A673 (cell line): ENCODE data around the gene DLG2. TPM values are rescaled to one million over a fixed set of nuclear protein-coding genes. Genes with fewer than 3 reads are reported as not detected.

Source experiments
- BruUV-seq: library from RNA; stranded (reverse); fragments of 400-500 nt; replicated peaks from 2 replicates; lab custom pipeline; 2021; lab: Mats Ljungman, UMichigan
- CTCF ChIA-PET: fragments of 300-600 bp; sonication (Branson Sonifier 250); formaldehyde crosslinking; loops from one replicate; lab custom pipeline; 2022; ENCODE audit warnings: antibody characterized with exemption; lab: Charles Lee
- POLR2A ChIA-PET: fragments of 300-600 bp; sonication (Branson Sonifier 250); formaldehyde crosslinking; loops from one replicate; lab custom pipeline; 2022; ENCODE audit warnings: antibody characterized with exemption; ENCODE audit not compliant: low non-redundant PET; lab: Charles Lee
- DNase-seq: peaks from one replicate; pipeline ENCODE4 v3.0.0-alpha.2; 2015; ENCODE audit warnings: low spot score
- H3K27ac ChIP-seq: fragments of 200-600 bp; sonication (generic); 2 replicates; pipeline ENCODE4 v1.5.1; 2016; ENCODE audit warnings: mixed run types, low read depth, mild to moderate bottlenecking, mixed read lengths, antibody characterized with exemption, low read length; ENCODE audit not compliant: poor library complexity, severe bottlenecking
- H3K27me3 ChIP-seq: fragments of 200-600 bp; sonication (generic); replicated peaks from 2 replicates; pipeline ENCODE4 v1.6.1; 2017; ENCODE audit warnings: mixed run types, low read depth, mild to moderate bottlenecking, mixed read lengths, antibody characterized with exemption, low read length; ENCODE audit not compliant: insufficient read depth, poor library complexity
- H3K36me3 ChIP-seq: fragments of 200-600 bp; sonication (generic); 2 replicates; pipeline ENCODE4 v1.6.1; 2016; ENCODE audit warnings: mixed run types, mild to moderate bottlenecking, mixed read lengths, antibody characterized with exemption, low read length; ENCODE audit not compliant: insufficient read depth, poor library complexity, severe bottlenecking
- H3K4me1 ChIP-seq: fragments of 200-600 bp; sonication (generic); 2 replicates; pipeline ENCODE4 v1.6.1; 2017; ENCODE audit warnings: mixed run types, mild to moderate bottlenecking, mixed read lengths, antibody characterized with exemption, low read length; ENCODE audit not compliant: insufficient read depth, poor library complexity, severe bottlenecking
- H3K4me3 ChIP-seq: fragments of 200-600 bp; sonication (generic); 2 replicates; pipeline ENCODE4 v1.5.1; 2016; ENCODE audit warnings: low read depth, mixed run types, mild to moderate bottlenecking, mixed read lengths, low read length; ENCODE audit not compliant: poor library complexity, severe bottlenecking
- H3K9me3 ChIP-seq: fragments of 200-600 bp; sonication (generic); 2 replicates; pipeline ENCODE4 v1.6.1; 2016; ENCODE audit warnings: mixed run types, low read depth, mild to moderate bottlenecking, mixed read lengths, antibody characterized with exemption, low read length; ENCODE audit not compliant: poor library complexity, severe bottlenecking
- CTCF ChIP-seq: fragments of 300-800, 200-600 bp; sonication (generic); conservative IDR thresholded peaks from 2 replicates; pipeline ENCODE4 v1.5.1; 2017; ENCODE audit warnings: low read depth, mild to moderate bottlenecking, antibody characterized with exemption, low read length, moderate library complexity, mixed read lengths
- EZH2 ChIP-seq: fragments of 200-600 bp; sonication (generic); IDR thresholded peaks from 2 replicates; pipeline ENCODE4 v1.6.1; 2017; ENCODE audit warnings: borderline replicate concordance, low read depth, mild to moderate bottlenecking, mixed read lengths, antibody characterized with exemption, low read length; ENCODE audit not compliant: poor library complexity, severe bottlenecking
- intact Hi-C: fragments of 100-400 bp; cut with micrococcal nuclease; formaldehyde crosslinking; loops from one replicate; pipeline ENCODE4 v1.10.0; 2022; ENCODE audit not compliant: unreplicated experiment
- total RNA-seq: library from RNA; stranded (reverse); gene quantifications from 2 replicates; pipeline ENCODE4 v1.2.3, GENCODE V29; 2021

Gene DLG2
- total RNA-seq, 1 experiment from 2014 or later = 277 TPM

DNA sequence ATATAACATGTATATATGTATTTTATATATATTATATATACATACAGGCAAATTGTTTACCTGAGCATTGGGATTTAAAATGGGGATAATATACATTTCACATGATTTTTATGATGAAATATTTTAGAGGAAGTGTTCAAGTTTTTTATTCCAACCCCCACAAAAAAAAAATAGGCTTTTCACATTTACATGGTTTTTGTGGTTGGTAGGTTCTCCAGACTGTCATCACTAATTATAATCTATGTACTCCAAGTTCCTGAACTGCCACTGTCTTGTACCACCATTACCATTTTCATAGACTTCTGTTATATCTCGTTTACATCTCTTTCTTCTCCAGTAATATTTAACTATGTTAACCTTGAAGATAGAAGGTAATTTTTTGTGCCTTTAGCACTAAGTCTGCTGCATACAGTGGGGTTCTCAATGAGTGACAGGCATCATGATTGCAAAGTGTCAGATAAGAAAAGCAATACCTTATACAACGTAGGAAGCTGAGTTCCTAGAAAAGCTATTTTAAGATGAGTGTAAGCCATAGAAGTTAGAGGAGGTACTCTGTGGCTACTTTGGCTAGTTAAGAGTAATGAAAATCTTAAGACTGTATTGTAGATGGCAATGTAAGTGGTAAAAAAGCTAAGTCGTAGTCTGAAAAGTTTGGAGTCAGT lies 25.8 kb upstream of the DLG2 start:
- BruUV-seq = no TSS peak
- Histone ChIP-seq H3K4me3 (no peak overlapping the region), H3K4me1 (no peaks in the 10 kb centered on the region), H3K36me3 (peaks cover 30% of the 10 kb centered on the region), H3K27ac (no peak overlapping the region), H3K27me3 (no peaks in the 10 kb centered on the region), H3K9me3 (no peaks in the 10 kb centered on the region)
- TF ChIP-seq EZH2 (no peak), CTCF (no peak)
- ChIA-PET CTCF (no interaction called here), POLR2A (no interaction called here)
- intact Hi-C loops = no loop called here
- no peak for DNase-seq

- ChIA-PET POLR2A (interaction anchor here (0.6 to 0.7 kb wide), 3 partner anchors 8 to 610 kb away, joined by 3 to 8 read pairs (median 4); no protein-coding TSS in a partner anchor), CTCF (no interaction called here)
- Histone ChIP-seq H3K36me3 (peaks cover 12% of the 10 kb centered on the region), H3K4me1 (peaks cover 6% of the 10 kb centered on the region), H3K27ac (no peak overlapping the region), H3K4me3 (no peak overlapping the region), H3K9me3 (no peaks in the 10 kb centered on the region), H3K27me3 (no peaks in the 10 kb centered on the region)
- DNase-seq = no peak
- BruUV-seq = no TSS peak
- intact Hi-C loops = no loop called here
- no peak for TF ChIP-seq CTCF
Measured at GRCh38 chr11:85651118-85651517, 24.0 kb upstream of the DLG2 start.

GRCh38 chr11:85647604-85648299 lies 20.6 kb upstream of the DLG2 start, which contains the start of gene TMEM126A:
Gene TMEM126A, plus strand, starts transcription at chr11:85647967. Its CDS starts 2,289 bp downstream, at chr11:85650256.
- intact Hi-C loops = no loop called here
- DNase-seq = peak; percentile 93
- peaks cover 15% of the 10 kb centered on the region for H3K4me1 ChIP-seq
- ChIA-PET CTCF (interaction anchor here (0.5 kb wide), 1 partner anchor 541 kb away, joined by 5 read pairs; no protein-coding TSS in a partner anchor), POLR2A (interaction anchor here (0.6 to 0.7 kb wide), 3 partner anchors 8 to 353 kb away, joined by 3 to 5 read pairs (median 4); no protein-coding TSS in a partner anchor)
- no peak for TF ChIP-seq CTCF
- no peak for TF ChIP-seq EZH2
- H3K27me3 ChIP-seq = peaks cover 9% of the 10 kb centered on the region
- H3K4me3 ChIP-seq = peak within 1 kb of the TSS; percentile 67
- no peaks in the 10 kb centered on the region for H3K36me3 ChIP-seq
- H3K27ac ChIP-seq = peak within 1 kb of the TSS; percentile 81
- BruUV-seq = no TSS peak
- H3K9me3 ChIP-seq = no peaks in the 10 kb centered on the region
